ENCODE measurements around the gene OR2J1.

- no peak for TF ChIP-seq TEAD4 (IDR thresholded peaks at IDR 0.05; ENCODE audit: borderline replicate concordance, insufficient read depth)
- peak; percentile 65 for TF ChIP-seq CTCF (IDR thresholded peaks at IDR 0.05)
- TF ChIP-seq JUND (IDR thresholded peaks at IDR 0.05), result no peak
- no peak for TF ChIP-seq EP300 (IDR thresholded peaks at IDR 0.05; ENCODE audit: borderline replicate concordance in 1 of 2, low read depth in 1 of 2, low read length in 1 of 2)
- TF ChIP-seq RFX5 (IDR thresholded peaks at IDR 0.05; ENCODE audit: low read length), result no peak
Measured at GRCh38 chr6:29071831-29072723, 27.2 kb upstream of the OR2J1 start.

All from SK-N-SH (cell line).